HEK293 (cell line): ENCODE data around the gene MT1HL1.
A peak's percentile ranks its signal among the peaks of the same experiment; 100 is the strongest.
"Not testable (repeated sequence)": the region's sequence is repeated elsewhere in the genome, so short reads cannot be mapped to it uniquely, and the experiment has no call there.

Experiments used
- CTCF ChIA-PET: fragments of 350-600 bp; formaldehyde crosslinking; extraction: SDS; loops from one replicate; lab custom pipeline; 2021; ENCODE audit warnings: antibody characterized with exemption; lab: Yijun Ruan, JAX
- POLR2A ChIA-PET: fragments of 300-600 bp; formaldehyde crosslinking; extraction: SDS; loops from one replicate; lab custom pipeline; 2020; ENCODE audit warnings: antibody characterized with exemption, inconsistent platforms; lab: Yijun Ruan, JAX
- H3K27ac ChIP-seq: fragments of 200-500 bp; sonication (Bioruptor generic); 2 replicates; pipeline ENCODE4 v1.5.1; 2014; ENCODE audit warnings: low read depth, low read length, control low read depth, inconsistent platforms; ENCODE audit errors: extremely low read depth
- H3K36me3 ChIP-seq, 2 experiments: fragments of 200-500 bp in 1 of 2; sonication (Bioruptor generic) in 1 of 2; 1 replicate in 1 of 2; 2 replicates in 1 of 2; pipeline ENCODE4 v1.5.1; 2014 to 2017; ENCODE audit warnings: inconsistent platforms in 2 of 2, low read length in 2 of 2; ENCODE audit not compliant: control insufficient read depth in 2 of 2, insufficient read depth in 1 of 2
- H3K4me1 ChIP-seq: fragments of 200-500 bp; sonication (Bioruptor generic); 2 replicates; pipeline ENCODE4 v1.5.1; 2014; ENCODE audit warnings: mild to moderate bottlenecking, low read length, inconsistent platforms; ENCODE audit not compliant: control insufficient read depth, insufficient read depth
- H3K4me3 ChIP-seq: 2 replicates; pipeline ENCODE4 v1.5.1; 2011; ENCODE audit warnings: low read depth, mild to moderate bottlenecking, control low read depth, low read length, moderate library complexity
- H3K9me3 ChIP-seq: fragments of 200-500 bp; sonication (Bioruptor generic); 2 replicates; pipeline ENCODE4 v1.5.1; 2014; ENCODE audit warnings: low read depth, low read length, inconsistent platforms; ENCODE audit not compliant: control insufficient read depth, insufficient read depth
- OSR2 ChIP-seq: fragments of 450-650 bp; formaldehyde crosslinking; IDR thresholded peaks from 2 replicates; pipeline ENCODE4 v1.5.1; 2016; ENCODE audit warnings: missing biosample characterization, missing genetic modification characterization
- SP2 ChIP-seq: fragments of 450-650 bp; formaldehyde crosslinking; IDR thresholded peaks from 2 replicates; pipeline ENCODE4 v1.5.1; 2016; ENCODE audit warnings: missing biosample characterization, missing genetic modification characterization
- ZFP69B ChIP-seq: fragments of 450-650 bp; formaldehyde crosslinking; IDR thresholded peaks from 2 replicates; pipeline ENCODE4 v1.5.1; 2016; ENCODE audit warnings: missing biosample characterization, missing genetic modification characterization
- ZNF133 ChIP-seq: fragments of 450-650 bp; formaldehyde crosslinking; IDR thresholded peaks from 2 replicates; pipeline ENCODE4 v1.5.1; 2016; ENCODE audit warnings: missing biosample characterization, missing genetic modification characterization
- ZNF248 ChIP-seq: fragments of 450-650 bp; formaldehyde crosslinking; IDR thresholded peaks from 2 replicates; pipeline ENCODE4 v1.5.1; 2017; ENCODE audit warnings: missing biosample characterization, missing genetic modification characterization
- ZNF37A ChIP-seq: fragments of 450-650 bp; IDR thresholded peaks from 2 replicates; pipeline ENCODE4 v1.5.1; 2018; ENCODE audit warnings: missing biosample characterization, missing genetic modification characterization
- ZNF426 ChIP-seq: fragments of 450-650 bp; formaldehyde crosslinking; IDR thresholded peaks from 2 replicates; pipeline ENCODE4 v1.5.1; 2017; ENCODE audit warnings: missing biosample characterization, missing genetic modification characterization, mild to moderate bottlenecking, inconsistent platforms, moderate library complexity
- ZNF514 ChIP-seq: fragments of 450-650 bp; formaldehyde crosslinking; IDR thresholded peaks from 2 replicates; pipeline ENCODE4 v1.5.1; 2016; ENCODE audit warnings: missing biosample characterization, missing genetic modification characterization
- ZNF623 ChIP-seq: fragments of 450-650 bp; formaldehyde crosslinking; IDR thresholded peaks from 2 replicates; pipeline ENCODE4 v1.5.1; 2016; ENCODE audit warnings: missing biosample characterization, missing genetic modification characterization
- ZNF670 ChIP-seq: fragments of 450-650 bp; formaldehyde crosslinking; IDR thresholded peaks from 2 replicates; pipeline ENCODE4 v1.5.1; 2016; ENCODE audit warnings: missing biosample characterization, missing genetic modification characterization, low read depth
- TF ChIP-seq, protein P1 (sequence below): fragments of 450-650 bp; formaldehyde crosslinking; IDR thresholded peaks from 2 replicates; pipeline ENCODE4 v1.5.1; 2016; ENCODE audit warnings: missing biosample characterization, missing genetic modification characterization
- TF ChIP-seq, protein P2 (sequence below): fragments of 450-650 bp; formaldehyde crosslinking; IDR thresholded peaks from 2 replicates; pipeline ENCODE4 v1.5.1; 2016; ENCODE audit warnings: missing biosample characterization, missing genetic modification characterization
- TF ChIP-seq, protein P3 (sequence below): sonication (generic); formaldehyde crosslinking; IDR thresholded peaks from 2 replicates; pipeline ENCODE4 v1.8.1; 2022; ENCODE audit warnings: mild to moderate bottlenecking, moderate library complexity, missing genetic modification reagents
- TF ChIP-seq, protein P4 (sequence below): fragments of 450-650 bp; formaldehyde crosslinking; IDR thresholded peaks from 2 replicates; pipeline ENCODE4 v1.5.1; 2016; ENCODE audit warnings: missing biosample characterization, missing genetic modification characterization
- TF ChIP-seq, protein P5 (sequence below): fragments of 450-650 bp; formaldehyde crosslinking; IDR thresholded peaks from 2 replicates; pipeline ENCODE4 v1.5.1; 2016; ENCODE audit warnings: missing biosample characterization, missing genetic modification characterization

Gene MT1HL1

DNA sequence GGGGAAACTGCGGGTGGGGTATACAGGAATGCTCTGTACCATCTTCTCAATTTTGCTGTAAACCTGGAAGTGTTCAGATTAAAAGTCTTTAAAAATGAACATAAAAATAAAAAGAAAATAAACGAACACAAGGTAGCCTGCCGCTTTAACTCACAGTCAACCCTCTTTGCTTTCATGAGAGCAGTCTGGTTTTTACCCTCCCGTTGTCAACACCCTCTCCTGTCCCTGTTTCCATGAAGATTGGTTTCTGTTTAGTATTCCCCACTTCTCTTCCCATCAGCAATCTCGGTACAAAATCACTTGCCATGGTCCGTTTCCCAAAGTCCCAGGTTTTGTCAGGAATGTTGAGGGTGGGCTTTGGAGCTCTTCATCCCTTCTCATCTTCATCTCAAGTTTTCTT, 28.8 kb downstream of the MT1HL1 start:
- TF ChIP-seq ZNF248 (tag by site-specific recombination) (no peak), ZNF623 (no peak), ZNF426 (tag by site-specific recombination) (no peak)
- TF ChIP-seq, protein P1, sequence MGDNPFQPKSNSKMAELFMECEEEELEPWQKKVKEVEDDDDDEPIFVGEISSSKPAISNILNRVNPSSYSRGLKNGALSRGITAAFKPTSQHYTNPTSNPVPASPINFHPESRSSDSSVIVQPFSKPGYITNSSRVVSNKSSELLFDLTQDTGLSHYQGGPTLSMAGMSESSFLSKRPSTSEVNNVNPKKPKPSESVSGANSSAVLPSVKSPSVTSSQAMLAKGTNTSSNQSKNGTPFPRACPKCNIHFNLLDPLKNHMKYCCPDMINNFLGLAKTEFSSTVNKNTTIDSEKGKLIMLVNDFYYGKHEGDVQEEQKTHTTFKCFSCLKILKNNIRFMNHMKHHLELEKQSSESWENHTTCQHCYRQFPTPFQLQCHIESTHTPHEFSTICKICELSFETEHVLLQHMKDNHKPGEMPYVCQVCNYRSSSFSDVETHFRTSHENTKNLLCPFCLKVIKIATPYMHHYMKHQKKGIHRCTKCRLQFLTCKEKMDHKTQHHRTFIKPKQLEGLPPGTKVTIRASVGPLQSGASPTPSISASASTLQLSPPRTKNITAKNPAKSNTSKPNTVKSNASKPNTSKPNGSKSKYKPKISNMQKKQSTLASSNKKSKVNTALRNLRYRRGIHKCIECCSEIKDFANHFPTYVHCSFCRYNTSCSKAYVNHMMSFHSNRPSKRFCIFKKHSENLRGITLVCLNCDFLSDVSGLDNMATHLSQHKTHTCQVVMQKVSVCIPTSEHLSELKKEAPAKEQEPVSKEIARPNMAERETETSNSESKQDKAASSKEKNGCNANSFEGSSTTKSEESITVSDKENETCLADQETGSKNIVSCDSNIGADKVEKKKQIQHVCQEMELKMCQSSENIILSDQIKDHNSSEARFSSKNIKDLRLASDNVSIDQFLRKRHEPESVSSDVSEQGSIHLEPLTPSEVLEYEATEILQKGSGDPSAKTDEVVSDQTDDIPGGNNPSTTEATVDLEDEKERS (tag by site-specific recombination): no peak
- no peaks in the 10 kb centered on the region for H3K9me3 ChIP-seq
- no peaks in the 10 kb centered on the region for H3K36me3 ChIP-seq
- POLR2A ChIA-PET: no interaction called here
- CTCF ChIA-PET: no interaction called here
- no peak overlapping the region for H3K27ac ChIP-seq
- no peak overlapping the region for H3K4me3 ChIP-seq
- H3K4me1 ChIP-seq: no peaks in the 10 kb centered on the region

DNA sequence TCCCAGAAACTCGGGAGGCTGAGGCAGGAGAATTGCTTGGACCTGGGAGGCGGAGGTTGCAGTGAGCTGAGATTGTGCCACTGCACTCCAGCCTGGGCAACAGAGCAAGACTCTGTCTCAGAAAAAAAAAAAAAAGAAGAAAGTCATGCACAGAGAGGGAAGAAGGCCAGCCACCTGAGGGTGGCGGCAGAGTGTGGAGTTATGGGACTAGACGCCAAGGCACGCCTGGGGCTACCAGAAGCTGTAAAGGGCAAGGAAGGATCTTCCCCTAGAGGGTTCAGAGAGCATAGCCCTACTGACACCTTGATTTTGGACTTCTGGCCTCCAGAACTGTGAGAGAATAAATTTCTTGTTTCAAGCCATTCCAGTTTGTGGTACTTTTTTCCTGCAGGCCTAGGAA, 30.2 kb downstream of the MT1HL1 start:
- POLR2A ChIA-PET, H3K27ac ChIP-seq, H3K4me1 ChIP-seq, H3K4me3 ChIP-seq, H3K9me3 ChIP-seq, H3K36me3 ChIP-seq: not testable (repeated sequence)
- CTCF ChIA-PET: interaction anchor here (0.6 to 0.8 kb wide), 2 partner anchors 10 to 761 kb away, joined by 3 read pairs; no protein-coding TSS in a partner anchor
- TF ChIP-seq, protein P2, sequence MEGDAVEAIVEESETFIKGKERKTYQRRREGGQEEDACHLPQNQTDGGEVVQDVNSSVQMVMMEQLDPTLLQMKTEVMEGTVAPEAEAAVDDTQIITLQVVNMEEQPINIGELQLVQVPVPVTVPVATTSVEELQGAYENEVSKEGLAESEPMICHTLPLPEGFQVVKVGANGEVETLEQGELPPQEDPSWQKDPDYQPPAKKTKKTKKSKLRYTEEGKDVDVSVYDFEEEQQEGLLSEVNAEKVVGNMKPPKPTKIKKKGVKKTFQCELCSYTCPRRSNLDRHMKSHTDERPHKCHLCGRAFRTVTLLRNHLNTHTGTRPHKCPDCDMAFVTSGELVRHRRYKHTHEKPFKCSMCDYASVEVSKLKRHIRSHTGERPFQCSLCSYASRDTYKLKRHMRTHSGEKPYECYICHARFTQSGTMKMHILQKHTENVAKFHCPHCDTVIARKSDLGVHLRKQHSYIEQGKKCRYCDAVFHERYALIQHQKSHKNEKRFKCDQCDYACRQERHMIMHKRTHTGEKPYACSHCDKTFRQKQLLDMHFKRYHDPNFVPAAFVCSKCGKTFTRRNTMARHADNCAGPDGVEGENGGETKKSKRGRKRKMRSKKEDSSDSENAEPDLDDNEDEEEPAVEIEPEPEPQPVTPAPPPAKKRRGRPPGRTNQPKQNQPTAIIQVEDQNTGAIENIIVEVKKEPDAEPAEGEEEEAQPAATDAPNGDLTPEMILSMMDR (tag by site-specific recombination): peak; percentile 42

DNA sequence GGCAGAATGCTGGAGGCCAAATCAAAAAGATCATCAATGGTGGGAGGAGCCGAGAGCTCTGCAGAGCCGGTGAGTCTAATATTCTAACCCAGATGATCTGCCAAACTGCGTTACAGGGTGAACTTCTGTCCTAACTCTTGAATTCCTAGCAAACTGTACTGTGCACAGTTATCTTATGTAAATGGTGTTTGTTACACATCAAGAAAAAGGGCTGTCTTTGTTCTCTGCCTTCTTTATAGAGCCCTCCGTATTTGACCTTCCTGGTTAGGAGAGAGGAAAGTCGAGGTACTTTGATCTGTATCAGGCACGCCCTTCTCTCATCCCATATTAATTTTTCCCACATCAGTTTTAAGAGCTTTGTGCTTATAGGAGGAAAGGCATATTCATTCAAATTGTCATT, 37.6 kb downstream of the MT1HL1 start:
- ChIA-PET POLR2A (no interaction called here), CTCF (interaction anchor here (0.6 kb wide), 1 partner anchor 13 kb away, joined by 4 read pairs; no protein-coding TSS in a partner anchor)
- H3K9me3 ChIP-seq: no peaks in the 10 kb centered on the region
- no peaks in the 10 kb centered on the region for H3K4me1 ChIP-seq
- no peak overlapping the region for H3K4me3 ChIP-seq
- H3K36me3 ChIP-seq: no peaks in the 10 kb centered on the region
- no peak overlapping the region for H3K27ac ChIP-seq
- TF ChIP-seq, protein P1 (tag by site-specific recombination): no peak
- TF ChIP-seq ZNF514 (tag by site-specific recombination): no peak
- TF ChIP-seq, protein P3, sequence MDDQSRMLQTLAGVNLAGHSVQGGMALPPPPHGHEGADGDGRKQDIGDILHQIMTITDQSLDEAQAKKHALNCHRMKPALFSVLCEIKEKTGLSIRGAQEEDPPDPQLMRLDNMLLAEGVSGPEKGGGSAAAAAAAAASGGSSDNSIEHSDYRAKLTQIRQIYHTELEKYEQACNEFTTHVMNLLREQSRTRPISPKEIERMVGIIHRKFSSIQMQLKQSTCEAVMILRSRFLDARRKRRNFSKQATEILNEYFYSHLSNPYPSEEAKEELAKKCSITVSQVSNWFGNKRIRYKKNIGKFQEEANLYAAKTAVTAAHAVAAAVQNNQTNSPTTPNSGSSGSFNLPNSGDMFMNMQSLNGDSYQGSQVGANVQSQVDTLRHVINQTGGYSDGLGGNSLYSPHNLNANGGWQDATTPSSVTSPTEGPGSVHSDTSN (CRISPR knock-in tag): no peak
- TF ChIP-seq ZNF623: no peak
- TF ChIP-seq ZNF133 (tag by site-specific recombination): no peak
- no peak for TF ChIP-seq ZNF37A (tag by site-specific recombination)
- TF ChIP-seq SP2 (tag by site-specific recombination): no peak
- TF ChIP-seq, protein P4, sequence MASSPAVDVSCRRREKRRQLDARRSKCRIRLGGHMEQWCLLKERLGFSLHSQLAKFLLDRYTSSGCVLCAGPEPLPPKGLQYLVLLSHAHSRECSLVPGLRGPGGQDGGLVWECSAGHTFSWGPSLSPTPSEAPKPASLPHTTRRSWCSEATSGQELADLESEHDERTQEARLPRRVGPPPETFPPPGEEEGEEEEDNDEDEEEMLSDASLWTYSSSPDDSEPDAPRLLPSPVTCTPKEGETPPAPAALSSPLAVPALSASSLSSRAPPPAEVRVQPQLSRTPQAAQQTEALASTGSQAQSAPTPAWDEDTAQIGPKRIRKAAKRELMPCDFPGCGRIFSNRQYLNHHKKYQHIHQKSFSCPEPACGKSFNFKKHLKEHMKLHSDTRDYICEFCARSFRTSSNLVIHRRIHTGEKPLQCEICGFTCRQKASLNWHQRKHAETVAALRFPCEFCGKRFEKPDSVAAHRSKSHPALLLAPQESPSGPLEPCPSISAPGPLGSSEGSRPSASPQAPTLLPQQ (tag by site-specific recombination): no peak
- TF ChIP-seq OSR2 (tag by site-specific recombination): no peak
- TF ChIP-seq, protein P5, sequence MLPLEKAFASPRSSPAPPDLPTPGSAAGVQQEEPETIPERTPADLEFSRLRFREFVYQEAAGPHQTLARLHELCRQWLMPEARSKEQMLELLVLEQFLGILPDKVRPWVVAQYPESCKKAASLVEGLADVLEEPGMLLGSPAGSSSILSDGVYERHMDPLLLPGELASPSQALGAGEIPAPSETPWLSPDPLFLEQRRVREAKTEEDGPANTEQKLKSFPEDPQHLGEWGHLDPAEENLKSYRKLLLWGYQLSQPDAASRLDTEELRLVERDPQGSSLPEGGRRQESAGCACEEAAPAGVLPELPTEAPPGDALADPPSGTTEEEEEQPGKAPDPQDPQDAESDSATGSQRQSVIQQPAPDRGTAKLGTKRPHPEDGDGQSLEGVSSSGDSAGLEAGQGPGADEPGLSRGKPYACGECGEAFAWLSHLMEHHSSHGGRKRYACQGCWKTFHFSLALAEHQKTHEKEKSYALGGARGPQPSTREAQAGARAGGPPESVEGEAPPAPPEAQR (tag by site-specific recombination): no peak
- TF ChIP-seq ZNF670 (tag by site-specific recombination): no peak
- no peak for TF ChIP-seq ZFP69B (tag by site-specific recombination)
